OCI-LY1 (cell line): ENCODE measurements around the gene MYO19.

ENCODE experiments used
- H2AFZ ChIP-seq: fragments of 200-600 bp; sonication (generic), shearing (Covaris generic); 2 replicates; pipeline ENCODE4 v1.6.0; 2014; ENCODE audit warnings: antibody characterized with exemption, mild to moderate bottlenecking, low read length
- H3F3A ChIP-seq: fragments of 200-600 bp; sonication (generic), shearing (Covaris generic); 2 replicates; pipeline ENCODE4 v1.6.0; 2014; ENCODE audit warnings: mild to moderate bottlenecking, antibody characterized with exemption, low read length, moderate library complexity; ENCODE audit not compliant: insufficient read depth
- H3K27ac ChIP-seq: fragments of 200-600 bp; sonication (generic); 2 replicates; pipeline ENCODE4 v1.5.1; 2014; ENCODE audit warnings: low read length, mixed run types, mild to moderate bottlenecking, low read depth; ENCODE audit not compliant: poor library complexity, severe bottlenecking
- H3K27me3 ChIP-seq: fragments of 200-600 bp; sonication (generic); 2 replicates; pipeline ENCODE4 v1.6.0; 2014; ENCODE audit warnings: antibody characterized with exemption, mild to moderate bottlenecking, low read length, moderate library complexity; ENCODE audit not compliant: insufficient read depth
- H3K36me3 ChIP-seq: fragments of 200-600 bp; sonication (generic); 2 replicates; pipeline ENCODE4 v1.6.1; 2014; ENCODE audit warnings: mild to moderate bottlenecking, antibody characterized with exemption, low read length, moderate library complexity, mixed read lengths; ENCODE audit not compliant: insufficient read depth
- H3K4me1 ChIP-seq: fragments of 200-600 bp; sonication (generic); 2 replicates; pipeline ENCODE4 v1.5.1; 2014; ENCODE audit warnings: mild to moderate bottlenecking, low read length, moderate library complexity; ENCODE audit not compliant: insufficient read depth, severe bottlenecking
- H3K4me2 ChIP-seq: fragments of 200-600 bp; sonication (generic), shearing (Covaris generic); 2 replicates; pipeline ENCODE4 v1.6.1; 2014; ENCODE audit warnings: low read length
- H3K4me3 ChIP-seq: fragments of 200-600 bp; sonication (generic); 2 replicates; pipeline ENCODE4 v1.5.1; 2014; ENCODE audit warnings: low read length, low read depth, mild to moderate bottlenecking, mixed read lengths; ENCODE audit not compliant: poor library complexity, severe bottlenecking
- H3K79me2 ChIP-seq: fragments of 200-600 bp; shearing (Covaris generic); 2 replicates; pipeline ENCODE4 v1.6.1; 2016; ENCODE audit warnings: mixed run types, low read length, mixed read lengths; ENCODE audit not compliant: insufficient read depth
- H3K9ac ChIP-seq: fragments of 200-600 bp; sonication (generic), shearing (Covaris generic); 2 replicates; pipeline ENCODE4 v1.6.1; 2014; ENCODE audit warnings: mild to moderate bottlenecking, low read length, mixed read lengths
- H3K9me2 ChIP-seq: fragments of 200-600 bp; sonication (generic), shearing (Covaris generic); 2 replicates; pipeline ENCODE4 v1.6.1; 2014; ENCODE audit warnings: low read depth, mild to moderate bottlenecking, low read length, mixed read lengths
- H3K9me3 ChIP-seq: fragments of 200-600 bp; shearing (Covaris generic); 2 replicates; pipeline ENCODE4 v1.6.1; 2014; ENCODE audit warnings: low read length, mixed read lengths
- H4K20me1 ChIP-seq: fragments of 200-600 bp; sonication (generic), shearing (Covaris generic); 2 replicates; pipeline ENCODE4 v1.6.0; 2016; ENCODE audit warnings: mild to moderate bottlenecking, low read length; ENCODE audit not compliant: insufficient read depth
- EZH2 ChIP-seq: fragments of 200-600 bp; sonication (generic), shearing (Covaris generic); IDR thresholded peaks from 2 replicates; pipeline ENCODE4 v1.8.0; 2017; ENCODE audit warnings: borderline replicate concordance, mixed run types, mild to moderate bottlenecking, antibody characterized with exemption, low read length, moderate library complexity, mixed read lengths
- TF ChIP-seq, protein P1 (sequence below): fragments of 200-600 bp; sonication (generic), shearing (Covaris generic); IDR thresholded peaks from 2 replicates; pipeline ENCODE4 v1.5.1; 2017; ENCODE audit warnings: mild to moderate bottlenecking, antibody characterized with exemption, low read length, moderate library complexity, mixed read lengths

Gene MYO19

DNA sequence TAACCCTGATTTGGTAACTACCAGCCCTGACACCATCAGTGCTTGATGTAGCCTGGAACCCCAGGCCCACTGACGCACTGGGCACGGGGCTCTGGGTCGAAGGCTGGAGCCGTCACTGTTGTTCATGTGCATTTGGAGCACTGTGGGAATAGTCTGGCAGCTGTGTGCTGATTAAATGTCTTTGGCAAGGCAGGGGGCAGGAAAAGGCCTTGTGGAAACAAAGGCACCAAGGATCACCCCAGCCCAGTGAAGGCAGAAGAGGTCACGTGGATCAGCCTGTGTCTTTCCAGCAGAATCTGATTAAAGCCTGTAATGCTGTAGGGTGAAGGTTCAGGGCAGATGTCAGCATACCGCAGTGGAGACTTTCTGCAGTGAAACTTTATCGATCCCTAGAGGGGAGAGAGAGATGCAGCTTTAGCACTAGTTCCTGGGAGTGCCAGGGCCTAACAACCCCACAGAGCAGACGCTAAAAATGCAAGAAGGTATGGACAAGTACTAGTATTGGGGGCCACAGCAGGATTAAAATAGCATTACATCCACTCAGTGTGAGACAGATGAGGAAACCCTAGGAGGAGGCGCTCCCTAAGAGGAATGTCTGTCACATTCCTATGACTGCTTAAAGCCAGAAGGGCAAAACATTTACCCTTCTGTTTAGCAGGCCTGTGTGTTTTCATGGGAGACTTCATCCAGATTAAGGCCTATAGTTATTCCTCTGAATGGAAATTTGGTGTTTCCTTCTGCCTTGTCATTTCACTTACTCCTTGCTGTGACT, 38.5 kb downstream of the MYO19 start:
- Histone ChIP-seq H3K9ac (no peak overlapping the region), H3K36me3 (peaks cover 82% of the 10 kb centered on the region)

DNA sequence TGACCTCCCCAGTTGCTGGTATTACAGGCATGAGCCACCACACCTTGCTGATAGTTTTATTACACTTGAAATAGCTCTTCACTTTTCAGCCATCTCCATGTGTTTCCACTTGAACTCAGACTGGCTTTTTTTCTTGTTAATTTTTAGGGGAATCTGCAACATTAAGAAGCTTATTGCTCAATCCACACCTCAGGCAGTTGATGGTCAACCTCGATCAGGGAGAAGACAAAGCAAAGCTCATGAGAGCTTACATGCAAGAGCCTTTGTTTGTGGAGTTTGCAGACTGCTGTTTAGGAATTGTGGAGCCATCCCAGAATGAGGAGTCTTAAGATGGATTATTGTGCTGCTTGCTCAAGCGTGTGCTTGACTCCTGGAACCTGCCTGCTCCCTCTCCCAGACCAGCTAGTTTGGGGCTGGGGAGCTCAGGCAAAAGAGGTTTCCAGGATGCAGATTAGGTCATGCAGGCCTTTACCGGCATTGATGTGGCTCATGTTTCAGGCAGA, 39.5 kb downstream of the MYO19 start:
- H3K36me3 ChIP-seq, result peaks cover 78% of the 10 kb centered on the region
- TF ChIP-seq, protein P1, sequence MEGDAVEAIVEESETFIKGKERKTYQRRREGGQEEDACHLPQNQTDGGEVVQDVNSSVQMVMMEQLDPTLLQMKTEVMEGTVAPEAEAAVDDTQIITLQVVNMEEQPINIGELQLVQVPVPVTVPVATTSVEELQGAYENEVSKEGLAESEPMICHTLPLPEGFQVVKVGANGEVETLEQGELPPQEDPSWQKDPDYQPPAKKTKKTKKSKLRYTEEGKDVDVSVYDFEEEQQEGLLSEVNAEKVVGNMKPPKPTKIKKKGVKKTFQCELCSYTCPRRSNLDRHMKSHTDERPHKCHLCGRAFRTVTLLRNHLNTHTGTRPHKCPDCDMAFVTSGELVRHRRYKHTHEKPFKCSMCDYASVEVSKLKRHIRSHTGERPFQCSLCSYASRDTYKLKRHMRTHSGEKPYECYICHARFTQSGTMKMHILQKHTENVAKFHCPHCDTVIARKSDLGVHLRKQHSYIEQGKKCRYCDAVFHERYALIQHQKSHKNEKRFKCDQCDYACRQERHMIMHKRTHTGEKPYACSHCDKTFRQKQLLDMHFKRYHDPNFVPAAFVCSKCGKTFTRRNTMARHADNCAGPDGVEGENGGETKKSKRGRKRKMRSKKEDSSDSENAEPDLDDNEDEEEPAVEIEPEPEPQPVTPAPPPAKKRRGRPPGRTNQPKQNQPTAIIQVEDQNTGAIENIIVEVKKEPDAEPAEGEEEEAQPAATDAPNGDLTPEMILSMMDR, result no peak
- no peak for TF ChIP-seq EZH2
- H3K9me2 ChIP-seq, result no peaks in the 10 kb centered on the region
- H3K4me2 ChIP-seq, result no peak overlapping the region
- H3K79me2 ChIP-seq, result peaks cover 13% of the 10 kb centered on the region
- H3K27ac ChIP-seq, result no peak overlapping the region
- no peaks in the 10 kb centered on the region for H3K4me1 ChIP-seq
- no peaks in the 10 kb centered on the region for H3K27me3 ChIP-seq
- no peaks in the 10 kb centered on the region for H4K20me1 ChIP-seq
- no peaks in the 10 kb centered on the region for H3K9me3 ChIP-seq
- H3K9ac ChIP-seq, result no peak overlapping the region
- H3K4me3 ChIP-seq, result no peak overlapping the region
- no peak overlapping the region for H2AFZ ChIP-seq
- no peaks in the 10 kb centered on the region for H3F3A ChIP-seq

More for the DNA sequence above, 38.5 kb downstream of the MYO19 start:
- H3K27me3 ChIP-seq, result no peaks in the 10 kb centered on the region
- no peak overlapping the region for H3K4me2 ChIP-seq
- H3K4me1 ChIP-seq, result no peaks in the 10 kb centered on the region
- H3K27ac ChIP-seq, result no peak overlapping the region
- peaks cover 5% of the 10 kb centered on the region; the same call in 1 of the 2 replicates for H3K79me2 ChIP-seq
- no peak for TF ChIP-seq EZH2
- TF ChIP-seq, protein P1, result no peak
- no peaks in the 10 kb centered on the region for H4K20me1 ChIP-seq
- no peak overlapping the region for H2AFZ ChIP-seq
- no peaks in the 10 kb centered on the region for H3K9me2 ChIP-seq
- H3K9me3 ChIP-seq, result no peaks in the 10 kb centered on the region
- H3F3A ChIP-seq, result no peaks in the 10 kb centered on the region
- no peak overlapping the region for H3K4me3 ChIP-seq

DNA sequence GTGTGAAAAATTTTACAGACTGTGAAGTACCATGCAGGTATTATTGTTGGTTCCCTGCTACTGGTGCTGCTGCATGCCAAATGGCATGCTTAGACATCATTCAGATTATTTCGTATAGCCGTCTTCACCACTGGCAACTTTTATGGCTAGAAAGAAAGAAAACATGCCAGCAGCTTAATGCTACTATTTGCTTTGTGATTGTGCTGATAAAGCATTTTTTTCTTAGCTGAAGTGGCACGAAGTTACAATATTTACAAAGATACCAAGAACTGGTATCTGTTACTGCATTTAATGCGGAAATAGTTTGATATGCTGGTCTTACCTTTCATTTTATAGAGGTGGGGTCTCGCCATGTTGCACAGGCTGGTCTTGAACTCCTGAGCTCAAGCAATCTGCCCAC, 40.0 kb downstream of the MYO19 start:
- no peak overlapping the region for H3K27ac ChIP-seq
- no peak overlapping the region for H2AFZ ChIP-seq
- no peak overlapping the region for H3K4me3 ChIP-seq
- no peaks in the 10 kb centered on the region for H3F3A ChIP-seq
- peaks cover 83% of the 10 kb centered on the region for H3K36me3 ChIP-seq
- H4K20me1 ChIP-seq, result no peaks in the 10 kb centered on the region
- H3K9me2 ChIP-seq, result no peaks in the 10 kb centered on the region
- H3K4me1 ChIP-seq, result no peaks in the 10 kb centered on the region
- H3K9me3 ChIP-seq, result no peaks in the 10 kb centered on the region
- TF ChIP-seq EZH2, result no peak
- TF ChIP-seq, protein P1, result no peak
- no peak overlapping the region for H3K4me2 ChIP-seq
- no peaks in the 10 kb centered on the region for H3K27me3 ChIP-seq
- H3K9ac ChIP-seq, result no peak overlapping the region
- peaks cover 17% of the 10 kb centered on the region for H3K79me2 ChIP-seq
